ENCODE results near the gene MFSD11. TPM values are rescaled to one million over a fixed set of nuclear protein-coding genes. Genes with fewer than 3 reads are reported as not detected.
"Not testable (repeated sequence)": the region's sequence is repeated elsewhere in the genome, so short reads cannot be mapped to it uniquely, and the experiment has no call there.

MFSD11 gene
- total RNA-seq, 2 experiments from 2014 or later, result 55.1 to 63.1 TPM

DNA sequence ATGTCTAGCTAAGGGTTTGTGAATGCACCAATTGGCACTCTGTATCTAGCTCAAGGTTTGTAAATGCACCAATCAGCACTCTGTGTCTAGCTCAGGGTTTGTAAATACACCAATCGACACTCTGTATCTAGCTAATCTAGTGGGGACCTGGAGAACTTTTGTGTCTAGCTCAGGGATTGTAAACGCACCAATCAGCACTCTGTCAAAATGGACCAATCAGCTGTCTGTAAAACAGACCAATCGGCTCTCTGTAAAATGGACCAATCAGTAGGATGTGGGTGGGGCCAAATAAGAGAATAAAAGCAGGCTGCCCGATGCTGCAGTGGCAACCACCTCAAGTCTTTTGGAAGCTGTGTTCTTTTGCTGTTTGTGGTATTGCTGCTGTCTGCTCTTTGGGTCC lies 68.8 kb downstream of the MFSD11 start:
- H3K9me3 ChIP-seq (ENCODE audit: low read length); BruUV-seq (replicated peaks); H3K4me3 ChIP-seq (ENCODE audit: low read depth, low read length, poor library complexity, severe bottlenecking); H3K79me2 ChIP-seq (ENCODE audit: insufficient read depth, low read depth, low read length); H3K27ac ChIP-seq (ENCODE audit: low read depth, low read length, poor library complexity, severe bottlenecking); DNase-seq (ENCODE audit: low spot score); H3K36me3 ChIP-seq (ENCODE audit: insufficient read depth, low read length); POLR2A ChIA-PET; H3K4me1 ChIP-seq (ENCODE audit: insufficient read depth, low read length, poor library complexity, severe bottlenecking); H4K20me1 ChIP-seq (ENCODE audit: insufficient read depth, low read length); H2AFZ ChIP-seq (ENCODE audit: low read length); intact Hi-C loops (cut with micrococcal nuclease; ENCODE audit: unreplicated experiment); H3K9me2 ChIP-seq (ENCODE audit: insufficient read depth, low read length); H3K4me2 ChIP-seq (ENCODE audit: low read length): not testable (repeated sequence)
- CTCF ChIA-PET (ENCODE audit: unreplicated experiment), result interaction anchor here (0.6 kb wide), 1 partner anchor 260 kb away, joined by 4 read pairs; no protein-coding TSS in a partner anchor

DNA sequence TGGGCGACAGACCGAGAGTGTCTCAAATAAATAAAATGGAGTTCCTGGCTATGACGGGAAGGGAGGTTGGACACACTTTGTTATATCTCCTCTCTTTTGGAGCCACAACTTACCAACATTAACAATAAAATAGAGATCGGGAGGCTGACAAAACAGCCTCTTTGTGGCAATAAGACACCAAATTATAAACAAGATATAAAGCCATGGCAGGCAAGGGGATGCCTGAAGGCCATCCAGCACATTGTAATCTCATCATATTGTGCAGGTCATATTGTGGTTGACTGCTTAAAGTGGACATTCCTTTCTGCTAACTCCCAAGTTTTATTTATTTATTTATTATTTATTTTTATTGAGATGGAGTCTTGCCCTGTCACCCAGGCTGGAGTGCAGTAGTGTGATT lies 70.4 kb downstream of the MFSD11 start:
- Histone ChIP-seq H3K79me2 (ENCODE audit: insufficient read depth, low read depth, low read length) (no peaks in the 10 kb centered on the region), H3K36me3 (ENCODE audit: insufficient read depth, low read length) (no peaks in the 10 kb centered on the region), H3K4me3 (ENCODE audit: low read depth, low read length, poor library complexity, severe bottlenecking) (no peak overlapping the region), H3K9me2 (ENCODE audit: insufficient read depth, low read length) (no peaks in the 10 kb centered on the region), H2AFZ (ENCODE audit: low read length) (no peak overlapping the region), H3K4me2 (ENCODE audit: low read length) (no peak overlapping the region), H3K27ac (ENCODE audit: low read depth, low read length, poor library complexity, severe bottlenecking) (no peak overlapping the region), H4K20me1 (ENCODE audit: insufficient read depth, low read length) (no peaks in the 10 kb centered on the region), H3K9me3 (ENCODE audit: low read length) (no peaks in the 10 kb centered on the region), H3K4me1 (ENCODE audit: insufficient read depth, low read length, poor library complexity, severe bottlenecking) (no peaks in the 10 kb centered on the region)
- intact Hi-C loops (cut with micrococcal nuclease; ENCODE audit: unreplicated experiment), result no loop called here
- ChIA-PET CTCF (ENCODE audit: unreplicated experiment) (no interaction called here), POLR2A (interaction anchor here (0.6 to 0.8 kb wide), 2 partner anchors 42 to 61 kb away, joined by 3 to 4 read pairs; no protein-coding TSS in a partner anchor)
- DNase-seq (ENCODE audit: low spot score), result no peak
- no TSS peak for BruUV-seq (replicated peaks)
- TF ChIP-seq, protein P1, sequence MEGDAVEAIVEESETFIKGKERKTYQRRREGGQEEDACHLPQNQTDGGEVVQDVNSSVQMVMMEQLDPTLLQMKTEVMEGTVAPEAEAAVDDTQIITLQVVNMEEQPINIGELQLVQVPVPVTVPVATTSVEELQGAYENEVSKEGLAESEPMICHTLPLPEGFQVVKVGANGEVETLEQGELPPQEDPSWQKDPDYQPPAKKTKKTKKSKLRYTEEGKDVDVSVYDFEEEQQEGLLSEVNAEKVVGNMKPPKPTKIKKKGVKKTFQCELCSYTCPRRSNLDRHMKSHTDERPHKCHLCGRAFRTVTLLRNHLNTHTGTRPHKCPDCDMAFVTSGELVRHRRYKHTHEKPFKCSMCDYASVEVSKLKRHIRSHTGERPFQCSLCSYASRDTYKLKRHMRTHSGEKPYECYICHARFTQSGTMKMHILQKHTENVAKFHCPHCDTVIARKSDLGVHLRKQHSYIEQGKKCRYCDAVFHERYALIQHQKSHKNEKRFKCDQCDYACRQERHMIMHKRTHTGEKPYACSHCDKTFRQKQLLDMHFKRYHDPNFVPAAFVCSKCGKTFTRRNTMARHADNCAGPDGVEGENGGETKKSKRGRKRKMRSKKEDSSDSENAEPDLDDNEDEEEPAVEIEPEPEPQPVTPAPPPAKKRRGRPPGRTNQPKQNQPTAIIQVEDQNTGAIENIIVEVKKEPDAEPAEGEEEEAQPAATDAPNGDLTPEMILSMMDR (conservative IDR thresholded peaks at IDR 0.05; ENCODE audit: low read length), result no peak
- no peak for TF ChIP-seq EZH2phosphoT487 (IDR thresholded peaks at IDR 0.05; ENCODE audit: borderline replicate concordance, low read depth, low read length)

GRCh38 chr17:76810956-76811355 lies 73.0 kb downstream of the MFSD11 start:
- Histone ChIP-seq H3K36me3 (ENCODE audit: insufficient read depth, low read length) (no peaks in the 10 kb centered on the region), H3K27ac (ENCODE audit: low read depth, low read length, poor library complexity, severe bottlenecking) (no peak overlapping the region), H4K20me1 (ENCODE audit: insufficient read depth, low read length) (no peaks in the 10 kb centered on the region), H3K9me2 (ENCODE audit: insufficient read depth, low read length) (no peaks in the 10 kb centered on the region), H3K4me1 (ENCODE audit: insufficient read depth, low read length, poor library complexity, severe bottlenecking) (peaks cover 1% of the 10 kb centered on the region), H3K9me3 (ENCODE audit: low read length) (no peaks in the 10 kb centered on the region), H2AFZ (ENCODE audit: low read length) (no peak overlapping the region), H3K4me3 (ENCODE audit: low read depth, low read length, poor library complexity, severe bottlenecking) (no peak overlapping the region), H3K79me2 (ENCODE audit: insufficient read depth, low read depth, low read length) (no peaks in the 10 kb centered on the region), H3K4me2 (ENCODE audit: low read length) (no peak overlapping the region)
- no TSS peak for BruUV-seq (replicated peaks)
- ChIA-PET CTCF (ENCODE audit: unreplicated experiment) (no interaction called here), POLR2A (interaction anchor here (0.6 kb wide), 1 partner anchor 42 kb away, joined by 3 read pairs; no protein-coding TSS in a partner anchor)
- DNase-seq (ENCODE audit: low spot score), result no peak
- intact Hi-C loops (cut with micrococcal nuclease; ENCODE audit: unreplicated experiment), result no loop called here
- TF ChIP-seq, protein P1 (conservative IDR thresholded peaks at IDR 0.05; ENCODE audit: low read length), result no peak
- TF ChIP-seq EZH2phosphoT487 (IDR thresholded peaks at IDR 0.05; ENCODE audit: borderline replicate concordance, low read depth, low read length), result no peak
